HG03103 (cell line): ENCODE measurements around the gene DCC.

Source experiments
- ATAC-seq: cut with Tn5 transposase; IDR thresholded peaks from one replicate; pipeline ENCODE4 v1.9.1; 2021; ENCODE audit warnings: low read depth; ENCODE audit not compliant: unreplicated experiment

The DCC gene

DNA sequence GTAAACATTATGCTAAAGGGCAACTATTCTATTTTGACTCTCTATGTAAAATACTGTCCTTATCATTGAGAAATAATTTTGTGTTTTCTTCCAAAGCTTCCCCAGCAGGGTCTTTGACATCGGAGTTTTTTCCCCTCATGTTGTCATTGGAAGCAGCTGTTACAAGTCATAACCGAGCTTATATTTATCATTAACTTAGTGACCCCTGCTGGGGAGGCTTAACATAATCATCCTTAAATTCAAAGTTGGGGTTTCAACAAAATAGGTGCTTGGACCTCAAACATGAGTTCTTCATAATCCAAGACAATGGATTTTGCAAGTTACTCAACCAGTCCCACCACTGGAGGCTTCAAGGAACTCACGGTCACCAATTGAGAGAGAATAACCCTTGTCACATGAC, 330.9 kb downstream of the DCC start:
- ATAC-seq: no peak

DNA sequence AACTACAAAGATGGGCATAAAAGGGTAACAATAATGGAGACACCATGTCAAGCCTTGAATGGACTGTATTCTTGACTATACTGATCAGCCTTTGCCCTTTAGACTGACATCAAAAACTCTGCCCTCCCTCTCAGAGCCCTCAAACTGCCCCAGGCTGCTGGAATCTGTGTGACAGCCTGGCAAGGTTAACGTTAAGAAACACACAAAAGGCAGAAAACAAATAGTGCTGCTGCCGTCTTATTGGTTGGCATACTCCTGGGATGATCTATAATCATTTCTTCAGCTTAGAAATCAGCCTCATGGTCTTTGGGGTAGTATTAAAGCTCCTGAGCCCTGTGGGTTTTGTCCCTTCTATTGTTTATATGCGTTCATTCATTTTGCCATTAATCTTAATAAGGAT, 338.0 kb downstream of the DCC start:
- no peak for ATAC-seq

DNA sequence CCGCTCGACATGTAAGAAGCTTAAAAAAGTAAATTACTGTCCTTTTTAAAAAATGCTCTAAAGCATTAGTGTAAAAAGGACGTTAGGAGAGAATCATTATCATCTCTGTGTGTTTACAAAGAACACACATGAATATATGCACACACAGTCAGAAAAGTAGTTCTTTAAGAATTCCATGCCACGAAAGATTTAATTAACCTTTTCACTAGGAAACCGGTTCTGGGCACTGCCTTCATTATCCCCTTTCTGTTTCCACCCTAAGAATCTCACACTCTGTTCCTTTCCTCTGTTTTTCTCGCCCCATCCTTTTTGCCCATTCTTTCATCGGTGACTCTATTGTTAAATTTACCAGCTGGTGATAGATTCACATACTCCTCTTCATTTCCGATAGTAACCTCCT, 338.6 kb downstream of the DCC start:
- no peak for ATAC-seq

DNA sequence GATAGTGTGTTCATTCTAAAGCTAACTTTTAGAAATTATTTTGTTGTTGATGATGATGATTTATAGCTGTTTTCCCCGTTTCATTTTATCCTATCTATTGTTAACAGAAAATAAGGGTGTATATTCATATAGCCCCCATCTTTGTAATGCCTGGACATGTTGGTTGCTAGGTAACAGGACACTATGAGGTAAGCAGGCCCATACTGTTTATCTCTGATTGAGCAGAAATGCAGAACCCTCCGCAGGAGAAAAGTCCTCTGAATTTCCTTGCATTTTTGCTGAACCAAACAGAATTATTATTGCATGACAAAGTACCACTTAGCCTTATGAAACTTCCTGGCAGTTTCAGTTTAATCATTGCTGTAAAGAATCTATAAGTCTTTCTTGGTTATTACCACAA, 339.4 kb downstream of the DCC start:
- ATAC-seq: no peak

DNA sequence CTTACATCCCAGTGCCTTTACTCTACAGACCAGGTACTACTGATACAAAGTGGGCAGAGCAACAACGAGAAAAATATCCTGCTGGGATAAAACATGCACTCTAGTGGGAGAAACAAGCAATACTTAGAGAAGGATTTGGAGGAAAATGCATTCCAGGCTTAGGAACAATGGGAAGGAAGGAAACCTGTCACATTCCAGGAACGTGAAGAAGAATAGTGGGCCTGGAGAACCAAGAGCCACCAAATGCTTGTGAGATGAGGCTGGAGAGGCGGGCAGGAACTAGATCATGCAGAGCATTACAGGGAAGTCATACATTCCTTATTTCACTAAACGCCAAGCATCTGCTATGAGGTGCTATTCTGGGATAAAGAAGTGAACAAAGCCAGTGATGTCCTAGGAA, 342.3 kb downstream of the DCC start:
- no peak for ATAC-seq

DNA sequence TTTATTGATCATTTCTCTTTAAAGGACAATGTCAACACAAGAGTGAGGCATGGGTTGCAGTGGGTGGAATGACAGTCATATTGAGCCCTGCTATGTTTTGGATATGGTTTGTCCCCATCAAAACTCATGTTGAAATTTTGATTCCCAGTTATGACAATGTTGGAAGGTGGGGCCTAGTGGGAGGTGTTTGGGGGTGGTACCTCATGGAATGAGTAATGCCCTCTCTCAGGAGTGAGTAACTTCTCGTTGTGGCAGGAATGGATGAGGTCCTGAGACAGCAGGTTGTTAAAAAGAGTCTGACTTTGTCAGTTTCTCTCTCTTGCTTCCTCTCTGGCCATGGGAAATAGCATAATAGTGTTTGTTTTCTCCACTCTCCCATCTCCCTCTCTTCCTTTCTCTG, 345.3 kb downstream of the DCC start:
- no peak for ATAC-seq

DNA sequence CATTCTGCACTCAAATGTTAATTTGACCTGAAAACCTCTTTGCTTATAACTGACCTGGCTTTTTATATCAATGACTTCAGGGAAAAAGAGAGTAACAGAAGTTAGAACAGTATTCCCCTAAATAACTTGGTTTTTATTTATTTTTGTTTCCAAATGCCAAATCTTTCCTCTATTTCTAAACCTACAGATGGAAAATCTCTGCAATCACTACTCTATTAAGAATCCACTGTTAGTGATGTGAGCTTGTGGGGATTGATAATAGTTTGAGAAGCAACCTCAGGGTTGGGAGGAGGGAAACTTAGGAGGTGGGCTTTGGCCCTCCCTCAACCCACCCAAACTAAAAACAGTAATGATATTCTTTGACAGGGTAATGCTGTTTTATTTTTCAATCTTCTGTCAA, 351.8 kb downstream of the DCC start:
- no peak for ATAC-seq

DNA sequence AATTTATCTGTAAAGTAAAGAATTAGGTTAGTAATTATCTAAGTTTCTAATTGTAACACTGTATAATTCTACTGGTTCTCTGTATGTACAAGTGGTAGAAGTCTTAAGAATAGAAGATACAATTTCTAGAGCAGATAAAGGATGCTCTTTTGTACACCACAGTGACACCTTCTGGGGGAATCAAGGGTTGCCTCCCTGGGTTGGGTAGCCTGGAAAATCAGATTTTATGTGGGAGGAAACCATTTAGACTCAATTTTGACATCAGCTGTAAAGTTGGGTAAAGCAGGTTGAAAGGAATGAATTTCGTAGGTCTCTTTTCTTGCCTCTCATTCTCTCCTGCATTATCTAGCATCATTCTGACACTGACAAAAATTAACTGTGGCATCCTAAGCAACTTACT, 354.8 kb downstream of the DCC start:
- ATAC-seq: no peak

DNA sequence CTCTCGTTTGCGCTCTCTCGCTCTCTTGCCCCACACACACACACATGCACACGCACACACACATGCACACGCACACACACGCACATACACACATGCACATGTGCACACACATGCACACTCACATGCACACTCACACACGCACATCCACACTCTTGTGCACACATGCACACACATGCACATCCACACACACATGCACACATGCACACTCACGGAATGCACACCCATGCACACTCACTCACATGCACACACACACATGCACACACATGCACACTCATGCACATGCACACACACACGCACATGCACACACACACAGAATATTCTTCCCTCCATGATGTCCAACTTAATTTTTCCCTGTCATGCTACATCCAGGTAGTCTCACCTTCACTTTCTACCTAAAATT, 360.1 kb downstream of the DCC start:
- no peak for ATAC-seq

DNA sequence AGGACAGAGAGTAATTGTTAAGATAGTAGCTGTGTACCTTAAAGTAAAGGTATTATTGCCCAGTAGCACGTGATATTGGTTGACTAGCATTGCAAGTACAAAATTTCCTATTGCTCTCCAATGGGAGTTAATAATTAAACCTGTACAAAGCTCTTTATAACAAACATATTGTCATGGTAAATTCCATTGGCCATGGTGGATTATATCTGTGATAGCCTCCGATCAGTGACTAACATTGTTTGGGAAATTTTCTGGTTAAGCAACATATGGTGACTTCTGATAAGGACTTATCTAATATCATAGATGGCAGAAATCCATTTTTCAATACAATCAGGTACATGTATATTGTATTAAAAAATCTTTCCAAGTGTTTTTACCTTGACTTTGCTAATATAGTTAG, 360.8 kb downstream of the DCC start:
- ATAC-seq: no peak

DNA sequence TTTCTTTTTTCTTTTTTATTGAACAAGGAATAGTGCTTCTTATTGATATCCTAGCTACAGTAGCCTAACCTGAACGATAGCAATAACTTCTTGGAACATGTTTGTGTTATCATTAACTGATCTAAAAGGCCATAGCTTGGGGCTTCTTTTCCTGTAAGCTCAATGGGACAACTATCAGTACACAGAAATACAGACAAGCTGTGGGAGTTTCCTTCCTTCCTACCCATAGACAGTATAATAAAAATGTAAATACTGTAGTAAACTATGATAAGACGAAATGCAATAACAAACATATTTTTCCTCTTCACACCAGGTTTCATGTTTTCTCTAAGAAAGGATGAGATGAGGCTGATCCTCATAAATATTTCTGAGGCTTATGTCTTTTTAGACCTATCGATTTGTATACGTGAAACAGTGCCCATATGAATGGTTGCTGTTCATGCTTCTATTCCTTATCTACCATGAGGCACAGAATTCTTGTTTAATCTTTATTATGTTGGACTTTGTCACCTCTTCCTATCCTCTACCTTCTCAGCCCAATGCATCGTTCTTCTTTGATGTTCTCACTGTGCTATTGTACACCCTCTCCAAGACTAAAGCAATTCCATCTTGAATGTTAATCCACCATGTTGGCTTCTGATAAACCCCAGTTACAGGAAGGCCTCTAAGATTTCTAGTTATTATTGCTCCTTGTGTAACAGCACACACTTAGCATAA, 361.4 kb downstream of the DCC start:
- no peak for ATAC-seq

DNA sequence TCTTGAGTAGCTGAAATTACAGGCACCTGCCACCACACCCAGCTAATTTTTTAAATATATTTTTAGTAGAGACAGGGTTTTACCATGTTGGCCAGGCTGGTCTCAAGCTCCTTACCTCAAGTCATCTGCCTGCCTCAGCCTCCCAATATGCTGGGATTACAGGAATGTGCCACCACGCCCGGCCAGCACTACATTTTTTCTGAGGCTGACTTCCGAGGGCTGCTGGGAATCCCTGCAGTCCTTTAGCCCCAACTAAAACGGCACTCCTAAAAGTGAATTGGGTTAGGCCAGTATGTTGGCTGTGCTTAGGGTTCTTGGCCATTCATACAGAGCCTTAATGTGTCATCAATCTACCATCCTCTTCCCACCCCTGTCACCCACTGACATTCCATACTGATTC, 375.4 kb downstream of the DCC start:
- no peak for ATAC-seq

DNA sequence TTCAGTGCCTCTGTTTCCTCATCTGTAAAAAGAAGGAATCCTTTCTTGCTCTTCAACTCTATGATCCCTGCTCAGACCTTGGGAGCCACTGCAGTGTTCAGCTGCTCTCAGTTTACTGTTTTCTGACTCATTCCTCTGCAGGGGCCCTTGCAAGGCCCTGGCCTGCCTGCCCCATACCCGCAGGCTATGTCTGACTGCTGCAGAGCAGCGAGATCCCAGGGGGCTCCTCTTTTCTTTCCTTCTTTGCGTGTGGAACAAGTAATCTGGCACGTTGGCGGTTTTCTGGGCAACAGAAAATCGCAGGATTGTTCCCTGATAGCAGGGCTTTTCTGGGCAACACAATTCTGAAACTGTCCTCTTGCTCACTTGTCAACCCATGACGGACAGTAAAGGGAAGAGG, 376.0 kb downstream of the DCC start:
- ATAC-seq: no peak

DNA sequence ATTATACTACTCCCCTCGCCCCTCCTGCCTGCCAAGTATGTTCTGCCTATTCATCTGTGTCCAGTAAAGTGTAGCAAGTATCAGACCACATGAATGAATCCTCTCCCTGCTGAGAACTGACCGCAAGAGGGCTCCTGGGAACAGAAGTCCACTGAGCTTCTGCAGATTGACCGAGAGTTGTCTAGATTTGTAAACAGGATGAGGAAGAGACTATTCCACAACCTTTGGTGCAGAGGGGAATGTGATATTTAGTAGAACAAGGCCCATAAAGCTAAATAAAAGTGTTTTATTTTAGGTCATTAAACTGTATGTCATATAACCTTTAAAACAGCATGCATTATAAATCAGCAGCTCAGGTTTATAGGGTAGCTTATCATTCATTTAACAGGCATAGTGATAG, 377.0 kb downstream of the DCC start:
- ATAC-seq: no peak

DNA sequence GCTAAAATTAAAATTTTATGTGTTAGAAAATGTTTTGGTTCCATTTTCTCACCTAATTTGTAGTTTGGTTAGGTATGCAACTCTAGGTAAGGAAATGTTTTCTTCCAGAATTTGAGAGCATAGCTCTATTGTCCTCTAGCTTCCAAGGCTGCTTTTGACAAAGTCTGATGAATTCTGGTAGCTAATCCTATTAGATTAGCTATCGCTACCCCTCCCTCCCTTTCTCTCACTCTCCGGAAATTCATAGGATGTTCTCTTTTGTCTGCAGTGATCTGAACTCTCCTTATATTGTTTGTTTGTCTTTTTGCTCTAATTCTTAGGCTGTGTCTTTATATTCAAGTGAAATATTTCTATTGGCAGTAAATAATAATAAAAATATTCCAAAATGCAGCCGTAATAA, 382.9 kb downstream of the DCC start:
- no peak for ATAC-seq

DNA sequence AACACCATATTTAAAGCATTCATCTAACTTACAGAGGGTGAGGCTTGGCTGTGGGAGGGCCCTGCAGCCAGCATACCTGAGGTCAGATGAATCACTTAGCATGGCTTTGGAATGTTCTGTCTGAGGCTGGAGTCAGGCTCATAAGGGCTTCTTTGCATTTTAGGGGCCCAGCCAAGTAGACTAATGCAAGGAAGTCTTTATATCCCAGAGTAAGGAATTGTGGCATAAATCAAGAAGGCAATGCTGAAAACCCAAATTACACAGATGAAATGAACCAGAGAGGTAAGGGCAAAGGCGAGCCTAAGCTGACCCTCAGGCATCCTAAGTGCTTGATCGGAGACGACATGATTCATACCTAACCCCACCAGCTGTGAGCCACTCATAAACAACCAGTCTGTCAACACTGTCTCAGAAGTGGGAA, 383.6 kb downstream of the DCC start:
- ATAC-seq: no peak

DNA sequence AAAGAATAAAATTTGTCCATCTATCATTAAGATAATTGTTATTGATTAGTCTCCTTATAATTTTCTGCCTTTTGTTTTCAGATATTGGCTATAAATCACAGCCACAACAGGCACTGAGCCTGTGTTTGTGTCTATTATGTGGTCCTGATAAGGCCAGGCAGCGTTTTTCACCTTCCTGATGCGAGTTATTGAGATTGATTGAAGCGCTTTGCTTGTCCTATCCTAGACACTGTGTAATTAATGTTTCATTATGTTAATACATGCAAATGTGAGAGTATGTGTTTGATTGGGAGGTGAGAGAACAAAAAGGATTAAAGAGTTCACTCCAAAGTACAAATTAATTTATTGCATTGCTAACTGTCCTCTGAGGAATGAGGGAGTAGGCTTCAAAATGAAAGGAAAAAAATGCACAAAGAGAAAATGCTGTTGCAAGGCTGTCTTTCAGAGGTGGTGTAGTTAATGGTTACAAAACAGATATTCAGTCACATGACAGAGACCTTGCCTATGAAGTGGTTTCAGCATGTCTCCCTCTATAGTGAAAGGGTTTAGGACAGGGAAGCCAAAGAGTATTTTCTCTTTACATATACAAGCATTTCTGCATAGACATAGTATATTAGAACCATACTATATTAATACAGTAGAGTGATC, 391.1 kb downstream of the DCC start:
- no peak for ATAC-seq

DNA sequence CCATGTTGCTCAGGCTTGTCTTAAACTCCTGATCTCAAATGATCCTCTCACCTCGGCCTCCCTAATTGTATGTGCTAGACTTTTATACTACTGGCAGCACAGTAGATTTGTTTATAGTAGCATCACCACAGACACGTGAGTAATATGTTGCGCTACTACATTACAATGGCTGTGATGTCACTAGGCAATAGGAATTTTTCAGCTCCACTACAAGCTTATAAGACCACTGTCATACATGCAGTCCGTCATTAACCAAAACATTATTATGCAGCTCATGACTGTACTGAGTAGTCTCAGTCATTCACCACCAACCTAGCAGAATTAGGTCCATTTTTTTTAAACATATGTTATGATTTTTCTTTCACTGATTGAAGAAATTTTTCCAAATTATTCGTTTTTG, 398.9 kb downstream of the DCC start:
- ATAC-seq: no peak

DNA sequence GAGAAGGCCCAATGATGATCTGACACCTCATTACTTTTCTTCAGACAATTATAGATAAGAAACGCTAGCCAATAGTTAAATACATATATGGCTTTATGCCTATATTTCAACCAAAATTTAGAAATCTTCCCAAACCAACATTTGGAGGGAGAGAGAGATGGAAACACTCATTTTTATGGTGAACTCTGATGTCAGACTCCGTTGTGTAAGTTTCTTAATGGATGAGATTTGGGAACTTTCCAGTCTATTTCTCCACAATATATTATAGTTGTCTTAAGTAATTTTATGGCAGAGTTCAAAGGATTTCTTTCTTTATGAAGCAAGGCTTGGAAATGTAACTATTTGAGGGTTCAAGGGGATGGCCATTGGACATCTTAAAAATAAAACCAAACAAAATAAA, 407.0 kb downstream of the DCC start:
- ATAC-seq: no peak

DNA sequence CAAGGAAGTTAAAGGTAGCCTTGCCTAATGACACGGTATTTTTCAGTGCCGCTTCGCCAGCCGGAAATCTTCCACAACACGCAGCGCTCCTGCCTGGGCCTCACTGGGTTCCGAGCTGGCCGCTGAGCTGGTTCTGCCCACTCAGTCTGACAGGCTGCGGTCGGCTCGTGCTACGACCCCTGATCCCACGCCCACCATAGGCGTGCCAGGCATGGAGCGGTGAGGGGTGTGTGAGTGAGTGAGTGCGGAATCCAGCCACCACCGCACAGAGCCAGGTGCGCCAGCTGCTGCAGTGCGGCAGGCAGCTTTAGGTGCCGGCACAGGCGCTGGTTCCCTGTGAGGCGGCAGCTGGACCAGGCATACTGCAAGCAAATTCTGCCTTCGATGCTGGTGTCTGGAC, 407.9 kb downstream of the DCC start:
- no peak for ATAC-seq

DNA sequence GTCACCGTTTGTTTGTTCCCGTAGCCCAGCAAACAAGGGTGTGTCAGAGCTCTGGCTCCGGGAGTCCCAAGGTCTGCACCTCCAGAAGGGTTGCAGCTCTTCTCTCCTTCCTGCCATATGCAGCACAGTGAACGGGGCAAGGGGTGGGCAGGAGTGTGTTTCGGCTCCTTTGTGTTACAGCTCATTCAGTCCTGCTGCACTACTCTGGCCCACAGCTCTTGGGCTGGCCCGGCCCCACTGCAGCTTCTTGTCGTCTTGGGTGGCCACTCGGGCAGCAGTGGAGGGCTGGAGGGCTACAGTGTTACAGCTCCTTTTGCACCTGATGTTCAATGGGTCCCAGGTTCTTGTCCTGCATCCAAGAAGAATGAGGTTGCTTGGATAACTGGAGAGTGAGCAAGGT, 408.3 kb downstream of the DCC start:
- no peak for ATAC-seq

DNA sequence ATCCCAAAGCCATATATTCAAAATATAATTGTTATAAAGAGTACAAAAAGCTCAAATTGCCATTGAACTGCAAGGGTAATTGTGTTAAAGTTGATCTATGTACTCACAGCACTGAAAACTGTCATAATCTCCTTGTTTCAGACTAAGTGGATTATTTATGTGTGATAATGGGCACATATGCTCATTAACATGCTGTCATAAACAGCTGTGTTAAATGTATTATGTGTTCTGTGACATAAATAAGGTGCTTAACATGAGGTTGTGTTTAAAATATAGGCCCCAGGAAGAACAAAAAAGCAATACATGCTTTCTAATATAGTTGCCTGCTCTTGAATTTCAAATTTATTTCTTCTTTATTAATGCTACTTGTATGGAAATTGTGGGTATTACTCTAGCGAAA, 409.5 kb downstream of the DCC start:
- ATAC-seq: no peak

DNA sequence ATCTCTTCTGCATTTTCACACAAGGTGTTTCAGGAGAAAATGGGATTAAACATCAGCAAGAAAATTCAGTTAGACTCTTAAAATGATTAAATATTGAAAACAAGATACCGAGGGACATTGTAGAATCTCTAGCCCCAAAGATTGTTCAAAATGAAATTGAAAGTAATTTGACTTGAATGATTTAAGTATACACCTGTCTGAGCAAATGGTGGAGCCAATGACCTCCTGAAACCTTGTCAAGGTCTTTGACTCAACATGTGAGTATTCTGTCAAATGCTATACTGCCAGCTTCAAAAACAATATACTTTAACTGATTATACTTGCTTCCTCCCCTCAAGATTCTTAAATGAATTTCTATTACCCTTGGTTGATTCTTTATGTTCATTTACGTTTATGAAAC, 411.0 kb downstream of the DCC start:
- ATAC-seq: no peak
